ENCODE data around the gene CMTM6. TPM values are rescaled to one million over a fixed set of nuclear protein-coding genes. Genes with fewer than 3 reads are reported as not detected.

CMTM6 gene, protein sequence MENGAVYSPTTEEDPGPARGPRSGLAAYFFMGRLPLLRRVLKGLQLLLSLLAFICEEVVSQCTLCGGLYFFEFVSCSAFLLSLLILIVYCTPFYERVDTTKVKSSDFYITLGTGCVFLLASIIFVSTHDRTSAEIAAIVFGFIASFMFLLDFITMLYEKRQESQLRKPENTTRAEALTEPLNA
- 32.6 and 33.7 TPM in 2 replicates for total RNA-seq
- long read RNA-seq, transcript CMTM6-201 (4 exons, 3,863 nt) = major isoform, 433 of 443 reads
- long read RNA-seq, partial matches to known transcripts = 1 of 443 reads
- long read RNA-seq, other reads (novel, unspliced or antisense) = 8 of 443 reads

DNA sequence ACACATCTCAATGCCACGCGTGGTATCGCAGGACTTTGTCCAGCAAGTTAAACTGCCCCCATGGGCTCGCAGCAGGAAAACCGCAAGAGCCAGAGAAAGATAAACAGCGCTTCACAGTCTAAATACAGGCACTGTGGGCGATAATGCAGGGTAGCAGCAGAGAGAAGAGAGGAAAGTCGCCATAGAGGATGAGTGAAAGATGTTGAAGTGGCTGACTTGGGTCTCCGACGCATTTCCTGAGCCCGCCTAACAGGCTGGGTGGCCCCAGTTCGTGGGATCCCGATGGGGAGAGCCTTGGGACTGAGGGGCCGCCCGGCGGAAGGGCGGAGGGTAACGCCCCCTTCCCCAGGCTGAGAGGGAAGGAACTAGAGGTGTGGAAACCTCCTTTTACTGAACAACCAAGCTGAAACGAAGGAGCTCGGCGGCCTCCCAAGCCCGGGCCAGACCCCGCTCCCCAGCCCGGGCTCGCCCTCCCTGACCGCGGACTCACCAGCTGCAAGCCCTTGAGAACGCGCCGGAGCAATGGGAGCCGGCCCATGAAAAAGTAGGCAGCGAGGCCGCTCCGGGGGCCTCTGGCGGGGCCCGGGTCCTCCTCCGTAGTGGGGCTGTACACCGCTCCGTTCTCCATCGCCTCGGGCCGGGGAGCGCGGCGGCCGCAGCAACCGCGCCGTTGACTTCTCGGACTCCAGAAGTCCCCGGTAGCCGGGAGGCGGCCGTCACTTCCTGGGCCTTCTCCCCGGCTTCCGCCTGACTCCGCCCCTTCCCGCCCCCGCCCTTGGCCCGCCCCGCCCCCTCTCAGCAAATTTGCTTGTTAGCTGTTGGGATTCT is at the start of gene CMTM6:
Gene CMTM6 (minus strand): TSS at position 735 of the 828 bp plus-strand sequence. CDS start 107 bp downstream, at position 628.
- Mint-ChIP-seq H3K27ac (ENCODE audit: unreplicated experiment) (peak within 1 kb of the TSS; percentile 95), H3K4me1 (peaks cover 36% of the 10 kb centered on the region), H3K36me3 (ENCODE audit: low read depth) (no peaks in the 10 kb centered on the region), H3K9me3 (no peaks in the 10 kb centered on the region), H3K27me3 (ENCODE audit: low read depth) (no peaks in the 10 kb centered on the region), H3K4me3 (peak within 1 kb of the TSS; percentile 98)
- TF ChIP-seq, protein P1, sequence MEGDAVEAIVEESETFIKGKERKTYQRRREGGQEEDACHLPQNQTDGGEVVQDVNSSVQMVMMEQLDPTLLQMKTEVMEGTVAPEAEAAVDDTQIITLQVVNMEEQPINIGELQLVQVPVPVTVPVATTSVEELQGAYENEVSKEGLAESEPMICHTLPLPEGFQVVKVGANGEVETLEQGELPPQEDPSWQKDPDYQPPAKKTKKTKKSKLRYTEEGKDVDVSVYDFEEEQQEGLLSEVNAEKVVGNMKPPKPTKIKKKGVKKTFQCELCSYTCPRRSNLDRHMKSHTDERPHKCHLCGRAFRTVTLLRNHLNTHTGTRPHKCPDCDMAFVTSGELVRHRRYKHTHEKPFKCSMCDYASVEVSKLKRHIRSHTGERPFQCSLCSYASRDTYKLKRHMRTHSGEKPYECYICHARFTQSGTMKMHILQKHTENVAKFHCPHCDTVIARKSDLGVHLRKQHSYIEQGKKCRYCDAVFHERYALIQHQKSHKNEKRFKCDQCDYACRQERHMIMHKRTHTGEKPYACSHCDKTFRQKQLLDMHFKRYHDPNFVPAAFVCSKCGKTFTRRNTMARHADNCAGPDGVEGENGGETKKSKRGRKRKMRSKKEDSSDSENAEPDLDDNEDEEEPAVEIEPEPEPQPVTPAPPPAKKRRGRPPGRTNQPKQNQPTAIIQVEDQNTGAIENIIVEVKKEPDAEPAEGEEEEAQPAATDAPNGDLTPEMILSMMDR (conservative IDR thresholded peaks at IDR 0.05) = no peak
- peak; percentile 60 for DNase-seq (ENCODE audit: low read depth, low spot score)

DNA sequence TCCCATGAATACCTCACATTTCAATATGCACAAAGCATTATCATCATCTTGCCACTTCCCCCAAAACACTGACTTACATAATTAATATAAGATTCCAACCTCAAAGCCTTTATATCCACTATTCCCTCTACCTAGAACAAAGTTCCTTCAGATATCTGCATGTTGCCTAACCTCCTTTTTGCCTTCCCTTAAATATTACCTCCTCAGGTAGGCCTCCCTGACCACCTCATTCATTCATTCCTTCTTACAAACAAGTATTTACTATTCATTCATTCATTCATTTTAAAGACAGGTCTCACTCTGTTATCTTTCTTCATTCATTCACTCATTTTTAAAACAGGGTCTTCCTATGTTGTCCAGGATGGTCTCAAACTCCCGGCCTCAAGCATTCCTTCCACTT is 49.4 kb upstream of the CMTM6 start:
- Mint-ChIP-seq H3K27me3 (ENCODE audit: low read depth) (no peaks in the 10 kb centered on the region), H3K9me3 (no peaks in the 10 kb centered on the region), H3K36me3 (ENCODE audit: low read depth) (no peaks in the 10 kb centered on the region), H3K4me3 (no peak overlapping the region), H3K27ac (ENCODE audit: unreplicated experiment) (peak overlapping the region; percentile 31), H3K4me1 (peaks cover 28% of the 10 kb centered on the region)
- TF ChIP-seq, protein P1 (conservative IDR thresholded peaks at IDR 0.05) = no peak
- no peak for DNase-seq (ENCODE audit: low read depth, low spot score)

DNA sequence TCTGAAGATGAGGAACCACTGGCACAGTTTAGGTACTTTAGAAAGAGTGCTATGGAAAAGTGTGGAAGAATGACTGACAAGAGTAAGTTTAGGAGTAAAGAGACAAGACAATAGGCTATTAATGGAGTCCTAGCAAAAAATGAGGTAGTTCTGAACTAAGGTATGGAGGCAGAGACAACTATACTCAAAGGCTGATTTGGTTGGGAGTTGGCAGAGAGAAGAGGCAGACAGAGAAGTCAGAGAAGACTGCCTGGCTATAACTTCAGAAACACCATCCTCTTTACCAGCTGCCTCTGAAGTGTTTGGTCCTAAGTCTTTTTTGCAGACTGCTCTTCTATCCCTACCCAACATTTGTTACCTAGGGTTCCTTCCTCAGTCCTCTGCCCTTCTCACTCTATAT is 48.8 kb upstream of the CMTM6 start:
- H3K4me1 Mint-ChIP-seq = peaks cover 28% of the 10 kb centered on the region
- H3K27ac Mint-ChIP-seq (ENCODE audit: unreplicated experiment) = peak overlapping the region; percentile 0
- no peak for DNase-seq (ENCODE audit: low read depth, low spot score)
- no peaks in the 10 kb centered on the region for H3K9me3 Mint-ChIP-seq
- TF ChIP-seq, protein P1 (conservative IDR thresholded peaks at IDR 0.05) = no peak
- peaks cover 1% of the 10 kb centered on the region for H3K36me3 Mint-ChIP-seq (ENCODE audit: low read depth)
- no peaks in the 10 kb centered on the region for H3K27me3 Mint-ChIP-seq (ENCODE audit: low read depth)
- no peak overlapping the region for H3K4me3 Mint-ChIP-seq

DNA sequence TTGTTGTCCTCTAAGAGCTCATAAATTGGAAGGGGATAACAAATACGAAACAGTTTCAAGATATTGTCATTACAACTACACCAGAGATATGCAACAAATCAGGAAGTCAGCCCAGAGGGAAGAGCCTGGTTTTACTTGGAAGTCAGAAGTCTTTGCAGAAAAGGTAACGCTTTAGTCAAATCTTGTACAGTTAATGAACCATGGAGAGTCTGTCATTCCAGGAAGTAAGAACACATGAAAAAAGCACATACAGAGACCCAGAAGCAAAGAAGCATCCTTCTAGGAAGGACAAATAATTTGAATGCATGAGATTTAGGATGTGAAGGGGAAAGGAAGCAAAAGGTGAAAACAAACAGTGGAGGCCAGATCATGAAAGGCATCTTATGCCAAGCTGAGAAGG is 48.4 kb upstream of the CMTM6 start:
- TF ChIP-seq, protein P1 (conservative IDR thresholded peaks at IDR 0.05) = no peak
- no peaks in the 10 kb centered on the region for H3K9me3 Mint-ChIP-seq
- DNase-seq (ENCODE audit: low read depth, low spot score) = no peak
- H3K36me3 Mint-ChIP-seq (ENCODE audit: low read depth) = peaks cover 4% of the 10 kb centered on the region
- peaks cover 26% of the 10 kb centered on the region for H3K4me1 Mint-ChIP-seq
- no peaks in the 10 kb centered on the region for H3K27me3 Mint-ChIP-seq (ENCODE audit: low read depth)
- H3K27ac Mint-ChIP-seq (ENCODE audit: unreplicated experiment) = peak overlapping the region; percentile 0
- H3K4me3 Mint-ChIP-seq = no peak overlapping the region

DNA sequence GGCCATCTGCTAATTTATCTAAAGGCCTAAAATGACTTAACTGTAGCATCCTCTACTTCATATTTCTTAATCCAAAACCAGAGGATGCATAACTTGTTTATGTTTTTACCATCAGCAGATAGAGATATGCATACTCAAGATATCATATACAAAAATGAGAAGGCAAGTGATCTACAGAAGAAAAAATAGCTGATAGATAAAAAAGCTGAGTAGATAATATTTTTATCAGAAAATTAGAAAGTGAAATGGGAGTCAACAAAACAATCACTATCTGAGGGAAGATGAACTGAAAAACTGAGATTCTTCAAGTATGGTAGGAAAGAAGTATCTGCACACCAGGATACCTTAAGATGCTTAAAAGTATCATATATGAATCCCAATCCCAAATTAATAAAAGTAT is 42.7 kb upstream of the CMTM6 start:
- TF ChIP-seq, protein P1 (conservative IDR thresholded peaks at IDR 0.05) = no peak
- Mint-ChIP-seq H3K36me3 (ENCODE audit: low read depth) (peaks cover 6% of the 10 kb centered on the region), H3K27ac (ENCODE audit: unreplicated experiment) (no peak overlapping the region), H3K4me1 (peaks cover 5% of the 10 kb centered on the region), H3K4me3 (no peak overlapping the region), H3K9me3 (no peaks in the 10 kb centered on the region), H3K27me3 (ENCODE audit: low read depth) (no peaks in the 10 kb centered on the region)
- DNase-seq (ENCODE audit: low read depth, low spot score) = no peak
